Measurements from ENCODE around the gene TNNC2. TPM values are rescaled to one million over a fixed set of nuclear protein-coding genes. Genes with fewer than 3 reads are reported as not detected.

Gene TNNC2
- total and polyA plus RNA-seq, 2 experiments from 2014 or later, result 0.59 to 32.5 TPM

GRCh38 chr20:45872626-45873025, 45.5 kb upstream of the TNNC2 start:
- peaks cover 5% of the 10 kb centered on the region for H3K27me3 Mint-ChIP-seq (ENCODE audit: insufficient read depth, low read depth, poor library complexity)
- H3F3A ChIP-seq (replicated peaks; ENCODE audit: low read depth), result 0 out of 2 replicates have a peak, but pooled peaks cover under 1% of the 10 kb centered on the region
- no peak overlapping the region for H3K27ac ChIP-seq (ENCODE audit: low read depth)
- H3K79me2 ChIP-seq (replicated peaks; ENCODE audit: insufficient read depth), result no peaks in the 10 kb centered on the region
- TF ChIP-seq, protein P1, sequence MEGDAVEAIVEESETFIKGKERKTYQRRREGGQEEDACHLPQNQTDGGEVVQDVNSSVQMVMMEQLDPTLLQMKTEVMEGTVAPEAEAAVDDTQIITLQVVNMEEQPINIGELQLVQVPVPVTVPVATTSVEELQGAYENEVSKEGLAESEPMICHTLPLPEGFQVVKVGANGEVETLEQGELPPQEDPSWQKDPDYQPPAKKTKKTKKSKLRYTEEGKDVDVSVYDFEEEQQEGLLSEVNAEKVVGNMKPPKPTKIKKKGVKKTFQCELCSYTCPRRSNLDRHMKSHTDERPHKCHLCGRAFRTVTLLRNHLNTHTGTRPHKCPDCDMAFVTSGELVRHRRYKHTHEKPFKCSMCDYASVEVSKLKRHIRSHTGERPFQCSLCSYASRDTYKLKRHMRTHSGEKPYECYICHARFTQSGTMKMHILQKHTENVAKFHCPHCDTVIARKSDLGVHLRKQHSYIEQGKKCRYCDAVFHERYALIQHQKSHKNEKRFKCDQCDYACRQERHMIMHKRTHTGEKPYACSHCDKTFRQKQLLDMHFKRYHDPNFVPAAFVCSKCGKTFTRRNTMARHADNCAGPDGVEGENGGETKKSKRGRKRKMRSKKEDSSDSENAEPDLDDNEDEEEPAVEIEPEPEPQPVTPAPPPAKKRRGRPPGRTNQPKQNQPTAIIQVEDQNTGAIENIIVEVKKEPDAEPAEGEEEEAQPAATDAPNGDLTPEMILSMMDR (conservative IDR thresholded peaks at IDR 0.05; ENCODE audit: low read depth in 2 of 2), result no peak
- no peak for TF ChIP-seq ZNF114 (CRISPR knock-in tag; IDR thresholded peaks at IDR 0.05)
- TF ChIP-seq, protein P2, sequence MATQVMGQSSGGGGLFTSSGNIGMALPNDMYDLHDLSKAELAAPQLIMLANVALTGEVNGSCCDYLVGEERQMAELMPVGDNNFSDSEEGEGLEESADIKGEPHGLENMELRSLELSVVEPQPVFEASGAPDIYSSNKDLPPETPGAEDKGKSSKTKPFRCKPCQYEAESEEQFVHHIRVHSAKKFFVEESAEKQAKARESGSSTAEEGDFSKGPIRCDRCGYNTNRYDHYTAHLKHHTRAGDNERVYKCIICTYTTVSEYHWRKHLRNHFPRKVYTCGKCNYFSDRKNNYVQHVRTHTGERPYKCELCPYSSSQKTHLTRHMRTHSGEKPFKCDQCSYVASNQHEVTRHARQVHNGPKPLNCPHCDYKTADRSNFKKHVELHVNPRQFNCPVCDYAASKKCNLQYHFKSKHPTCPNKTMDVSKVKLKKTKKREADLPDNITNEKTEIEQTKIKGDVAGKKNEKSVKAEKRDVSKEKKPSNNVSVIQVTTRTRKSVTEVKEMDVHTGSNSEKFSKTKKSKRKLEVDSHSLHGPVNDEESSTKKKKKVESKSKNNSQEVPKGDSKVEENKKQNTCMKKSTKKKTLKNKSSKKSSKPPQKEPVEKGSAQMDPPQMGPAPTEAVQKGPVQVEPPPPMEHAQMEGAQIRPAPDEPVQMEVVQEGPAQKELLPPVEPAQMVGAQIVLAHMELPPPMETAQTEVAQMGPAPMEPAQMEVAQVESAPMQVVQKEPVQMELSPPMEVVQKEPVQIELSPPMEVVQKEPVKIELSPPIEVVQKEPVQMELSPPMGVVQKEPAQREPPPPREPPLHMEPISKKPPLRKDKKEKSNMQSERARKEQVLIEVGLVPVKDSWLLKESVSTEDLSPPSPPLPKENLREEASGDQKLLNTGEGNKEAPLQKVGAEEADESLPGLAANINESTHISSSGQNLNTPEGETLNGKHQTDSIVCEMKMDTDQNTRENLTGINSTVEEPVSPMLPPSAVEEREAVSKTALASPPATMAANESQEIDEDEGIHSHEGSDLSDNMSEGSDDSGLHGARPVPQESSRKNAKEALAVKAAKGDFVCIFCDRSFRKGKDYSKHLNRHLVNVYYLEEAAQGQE (IDR thresholded peaks at IDR 0.05; ENCODE audit: unreplicated experiment), result no peak
- TF ChIP-seq EZH2 (IDR thresholded peaks at IDR 0.05; ENCODE audit: low read depth, unreplicated experiment), result no peak
- no peak for TF ChIP-seq STAT1 (IDR thresholded peaks at IDR 0.05; ENCODE audit: unreplicated experiment)
- TF ChIP-seq EZH2phosphoT487 (IDR thresholded peaks at IDR 0.05; ENCODE audit: unreplicated experiment), result no peak
- TF ChIP-seq, protein P3, sequence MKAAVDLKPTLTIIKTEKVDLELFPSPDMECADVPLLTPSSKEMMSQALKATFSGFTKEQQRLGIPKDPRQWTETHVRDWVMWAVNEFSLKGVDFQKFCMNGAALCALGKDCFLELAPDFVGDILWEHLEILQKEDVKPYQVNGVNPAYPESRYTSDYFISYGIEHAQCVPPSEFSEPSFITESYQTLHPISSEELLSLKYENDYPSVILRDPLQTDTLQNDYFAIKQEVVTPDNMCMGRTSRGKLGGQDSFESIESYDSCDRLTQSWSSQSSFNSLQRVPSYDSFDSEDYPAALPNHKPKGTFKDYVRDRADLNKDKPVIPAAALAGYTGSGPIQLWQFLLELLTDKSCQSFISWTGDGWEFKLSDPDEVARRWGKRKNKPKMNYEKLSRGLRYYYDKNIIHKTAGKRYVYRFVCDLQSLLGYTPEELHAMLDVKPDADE (IDR thresholded peaks at IDR 0.05), result no peak
- no peak for TF ChIP-seq ZNF462 (CRISPR knock-in tag; IDR thresholded peaks at IDR 0.05)
- no peak for TF ChIP-seq POLR2AphosphoS5 (IDR thresholded peaks at IDR 0.05; ENCODE audit: low read depth)
- peaks cover 9% of the 10 kb centered on the region; the same call in 1 of the 3 replicates for H3K36me3 Mint-ChIP-seq (ENCODE audit: low read depth)
- no peaks in the 10 kb centered on the region for H4K20me1 ChIP-seq (replicated peaks; ENCODE audit: insufficient read depth)
- H3K4me3 ChIP-seq, result no peak overlapping the region
- H3K4me1 ChIP-seq (ENCODE audit: insufficient read depth), result no peaks in the 10 kb centered on the region
- no peaks in the 10 kb centered on the region for H3K9me2 ChIP-seq (ENCODE audit: insufficient read depth)
- no peak overlapping the region for H3K4me2 ChIP-seq
- H3K27ac Mint-ChIP-seq, result no peak overlapping the region
- no peaks in the 10 kb centered on the region for H3K27me3 ChIP-seq (ENCODE audit: insufficient read depth)
- H3K4me1 Mint-ChIP-seq, result no peaks in the 10 kb centered on the region
- no peak overlapping the region for H3K4me3 Mint-ChIP-seq
- DNase-seq (ENCODE audit: low spot score) (no peak), ATAC-seq (no peak)
- H3K9me3 Mint-ChIP-seq, result peaks cover 4% of the 10 kb centered on the region; the same call in 1 of the 3 replicates
- no peak overlapping the region for H2AFZ ChIP-seq
- no peaks in the 10 kb centered on the region for H3K36me3 ChIP-seq (ENCODE audit: insufficient read depth)

Data from GM23338 (cell line).